HG03097 (cell line): ENCODE results near the gene F7.
"Not testable (repeated sequence)": the region's sequence is repeated elsewhere in the genome, so short reads cannot be mapped to it uniquely, and the experiment has no call there.

Experiments
- ATAC-seq: cut with Tn5 transposase; IDR thresholded peaks from one replicate; pipeline ENCODE4 v1.9.1; 2021; ENCODE audit not compliant: unreplicated experiment, low FRiP score

Gene F7

DNA sequence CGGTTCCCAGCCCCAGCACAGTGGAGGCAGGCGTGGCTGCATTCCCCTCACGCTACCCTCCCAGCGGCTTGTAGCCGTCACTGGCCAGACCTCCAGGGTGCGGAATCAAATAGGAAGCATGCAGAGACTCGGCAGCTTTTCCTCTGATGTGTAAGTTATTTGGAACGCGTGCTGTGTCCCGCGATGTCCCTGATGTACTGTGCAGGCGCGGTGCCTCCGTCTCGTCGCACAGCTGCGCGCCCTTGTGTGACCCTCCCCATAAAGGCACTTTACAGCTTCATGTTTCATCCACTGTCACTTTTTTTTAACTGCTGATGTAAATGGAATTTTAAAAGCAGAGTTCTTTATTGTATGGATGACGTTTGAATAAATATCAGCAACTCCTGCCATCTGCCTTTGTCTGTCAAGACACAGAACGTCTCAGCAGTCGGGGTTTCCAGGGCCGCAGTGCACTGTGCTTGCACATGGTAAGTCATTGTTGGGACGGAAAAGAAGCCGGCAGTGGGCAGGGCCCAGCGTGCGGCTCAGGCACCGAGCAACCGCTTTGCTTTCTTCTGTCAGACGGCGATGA, 7.3 kb upstream of the F7 start:
- ATAC-seq = no peak

- no peak for ATAC-seq
Observed at GRCh38 chr13:113099142-113099541, 6.4 kb upstream of the F7 start.

GRCh38 chr13:113102302-113102701, 3.3 kb upstream of the F7 start:
- not testable (repeated sequence) for ATAC-seq

DNA sequence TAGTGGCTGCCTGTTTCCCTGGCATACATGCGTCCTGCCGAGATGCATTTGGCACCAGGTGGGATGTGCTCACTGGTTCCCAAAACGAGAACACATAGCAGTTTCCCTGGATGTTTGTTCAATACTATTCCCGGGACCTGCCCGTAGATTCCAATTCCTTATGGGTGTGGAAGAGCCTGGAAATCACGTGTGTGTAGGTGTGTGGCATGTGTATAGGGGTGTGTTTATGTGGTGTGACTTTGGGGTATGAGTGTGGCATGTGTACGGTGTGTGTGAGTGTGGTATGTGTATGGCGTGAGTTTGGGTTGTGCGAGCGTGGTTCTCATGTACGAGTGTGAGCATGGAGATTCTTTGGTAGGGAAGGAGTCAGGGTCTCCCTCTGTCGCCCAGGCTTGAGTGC, 2.9 kb upstream of the F7 start:
- ATAC-seq = no peak

DNA sequence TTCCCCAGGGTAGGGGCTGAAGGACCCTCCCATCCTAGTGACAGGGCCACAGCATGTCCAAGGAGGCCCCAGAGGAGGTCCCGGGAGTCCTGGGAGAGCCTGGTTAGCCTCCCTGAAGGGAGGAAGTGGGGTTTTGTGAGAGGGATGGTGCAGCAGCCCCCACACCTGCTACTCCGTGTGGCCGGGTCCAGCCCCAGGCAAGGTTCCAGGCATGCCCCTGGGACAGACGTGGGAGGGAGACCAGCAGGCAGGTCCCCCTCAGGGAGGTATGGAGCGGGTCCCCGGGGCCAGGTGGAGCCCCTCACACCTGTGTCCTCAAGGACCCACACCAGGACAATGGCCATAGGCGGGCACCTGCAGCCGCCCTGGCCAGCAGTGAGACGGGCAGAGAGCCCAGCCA, 1.9 kb upstream of the F7 start:
- no peak for ATAC-seq

GRCh38 chr13:113105921-113106452, 396 bp downstream of the F7 start:
- ATAC-seq = no peak

DNA sequence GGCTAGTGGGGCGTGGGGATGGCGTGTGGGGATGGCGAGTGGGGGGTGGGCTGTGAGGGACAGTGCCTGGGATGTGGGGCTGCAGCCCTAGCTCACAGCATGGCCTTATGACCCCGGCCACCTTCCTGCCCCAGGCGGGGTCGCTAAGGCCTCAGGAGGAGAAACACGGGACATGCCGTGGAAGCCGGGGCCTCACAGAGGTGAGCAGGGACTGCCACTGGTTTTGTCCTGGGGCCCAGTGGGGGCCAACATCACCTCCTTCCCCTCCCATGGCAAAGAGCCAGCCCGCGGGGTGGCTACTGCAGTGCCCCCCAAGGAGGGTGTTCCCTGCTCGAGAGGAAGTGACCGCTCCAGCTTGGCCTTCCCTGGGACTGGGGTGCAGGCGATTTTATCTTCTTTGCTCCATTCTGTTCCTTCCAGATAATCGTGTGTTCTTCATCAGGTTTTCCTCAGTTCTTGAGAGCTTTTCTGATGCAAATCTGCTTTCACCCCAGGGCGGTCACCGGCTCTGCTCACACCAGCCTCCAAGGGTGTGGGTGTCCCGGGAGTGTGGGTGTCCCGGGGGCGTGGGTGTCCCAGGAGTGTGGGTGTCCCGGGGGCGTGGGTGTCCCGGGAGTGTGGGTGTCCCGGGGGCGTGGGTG, 1.2 kb downstream of the F7 start:
- ATAC-seq = no peak

DNA sequence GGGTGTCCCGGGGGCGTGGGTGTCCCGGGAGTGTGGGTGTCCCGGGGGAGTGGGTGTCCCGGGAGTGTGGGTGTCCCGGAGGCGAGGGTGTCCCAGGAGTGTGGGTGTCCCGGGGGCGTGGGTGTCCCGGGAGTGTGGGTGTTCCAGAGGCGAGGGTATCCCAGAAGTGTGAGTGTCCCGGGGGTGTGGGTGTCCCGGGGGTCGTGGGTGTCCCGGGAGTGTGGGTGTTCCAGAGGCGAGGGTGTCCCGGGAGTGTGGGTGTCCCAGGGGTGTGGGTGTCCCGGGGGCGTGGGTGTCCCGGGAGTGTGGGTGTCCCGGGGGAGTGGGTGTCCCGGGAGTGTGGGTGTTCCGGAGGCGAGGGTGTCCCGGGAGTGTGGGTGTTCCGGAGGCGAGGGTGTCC, 2.9 kb downstream of the F7 start:
- ATAC-seq = not testable (repeated sequence)

- ATAC-seq = no peak
Observed at GRCh38 chr13:113109151-113110047, 3.8 kb downstream of the F7 start.

DNA sequence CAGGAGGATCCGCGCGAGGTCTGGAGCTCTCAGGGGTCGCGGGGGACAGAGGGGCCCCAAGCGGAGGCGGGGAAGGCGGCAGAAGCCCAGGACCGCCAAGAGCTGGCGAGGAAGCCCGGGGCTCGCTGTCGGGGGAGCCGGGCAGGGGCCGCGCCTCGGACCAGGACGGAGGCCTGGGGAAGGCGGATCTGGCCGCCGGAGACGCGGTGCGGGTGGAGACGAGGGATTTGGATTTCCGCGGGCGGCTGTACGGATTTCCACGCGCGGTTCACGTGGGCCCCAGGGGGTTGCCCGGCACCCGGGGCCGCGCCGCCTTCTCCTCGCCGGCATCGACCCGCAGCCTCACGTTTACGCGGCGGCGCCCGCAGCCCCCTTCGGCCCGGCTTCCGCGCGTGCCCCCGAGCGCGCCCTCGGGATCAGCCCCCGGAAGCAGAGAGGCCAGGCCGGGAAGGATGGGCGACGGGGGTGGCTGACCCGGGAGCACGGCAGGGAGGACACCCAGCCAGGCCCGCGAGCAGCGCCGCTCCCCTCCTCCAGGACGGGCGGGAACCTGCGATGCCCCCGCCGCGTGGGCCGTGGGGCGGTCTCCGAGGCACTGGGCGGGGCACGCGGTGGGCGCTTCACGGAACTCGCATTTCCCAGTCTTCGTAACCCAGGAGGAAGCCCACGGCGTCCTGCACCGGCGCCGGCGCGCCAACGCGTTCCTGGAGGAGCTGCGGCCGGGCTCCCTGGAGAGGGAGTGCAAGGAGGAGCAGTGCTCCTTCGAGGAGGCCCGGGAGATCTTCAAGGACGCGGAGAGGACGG, 4.7 kb downstream of the F7 start:
- no peak for ATAC-seq

DNA sequence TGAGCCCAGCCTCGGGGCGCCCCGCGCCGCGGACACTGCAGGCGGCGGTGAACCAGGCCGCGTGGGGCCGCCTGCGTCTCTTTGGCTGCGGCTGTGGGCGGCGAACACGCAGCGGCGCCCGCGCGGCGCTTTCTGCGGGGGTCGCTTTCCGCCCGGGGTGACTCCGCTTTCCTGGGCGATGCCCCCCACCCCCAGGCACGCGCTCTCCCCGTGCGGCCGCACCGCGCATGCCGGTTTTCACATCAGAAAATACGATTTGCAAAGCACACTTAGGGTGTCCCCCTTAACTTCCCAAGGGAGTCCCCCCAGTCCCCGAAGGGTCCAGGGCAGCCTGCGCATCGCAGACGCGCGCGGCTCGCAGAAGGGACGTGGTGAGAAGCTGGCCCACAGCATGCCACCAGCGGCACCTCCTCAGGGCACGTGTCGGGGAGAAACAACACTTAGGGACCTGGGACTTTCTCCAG, 5.3 kb downstream of the F7 start:
- no peak for ATAC-seq

DNA sequence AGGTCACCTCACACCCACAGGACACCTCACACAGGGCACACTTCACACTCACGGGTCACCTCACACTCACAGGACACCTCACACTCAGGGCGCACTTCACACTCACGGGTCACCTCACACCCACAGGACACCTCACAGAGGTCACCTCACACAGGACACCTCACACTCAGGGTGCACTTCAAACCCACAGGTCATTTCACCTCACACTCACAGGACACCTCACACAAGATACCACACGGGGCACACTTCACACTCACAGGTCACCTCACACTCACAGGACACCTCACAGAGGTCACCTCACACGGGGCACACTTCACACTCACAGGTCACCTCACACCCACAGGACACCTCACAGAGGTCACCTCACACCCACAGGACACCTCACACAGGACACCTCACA, 6.2 kb downstream of the F7 start:
- ATAC-seq = not testable (repeated sequence)

GRCh38 chr13:113112475-113112874, 6.9 kb downstream of the F7 start:
- ATAC-seq = not testable (repeated sequence)

- ATAC-seq = no peak
Observed at GRCh38 chr13:113112893-113113845, 7.6 kb downstream of the F7 start.

GRCh38 chr13:113113846-113114271, 8.3 kb downstream of the F7 start:
- ATAC-seq = no peak

GRCh38 chr13:113114511-113115362, 9.1 kb downstream of the F7 start:
- no peak for ATAC-seq

DNA sequence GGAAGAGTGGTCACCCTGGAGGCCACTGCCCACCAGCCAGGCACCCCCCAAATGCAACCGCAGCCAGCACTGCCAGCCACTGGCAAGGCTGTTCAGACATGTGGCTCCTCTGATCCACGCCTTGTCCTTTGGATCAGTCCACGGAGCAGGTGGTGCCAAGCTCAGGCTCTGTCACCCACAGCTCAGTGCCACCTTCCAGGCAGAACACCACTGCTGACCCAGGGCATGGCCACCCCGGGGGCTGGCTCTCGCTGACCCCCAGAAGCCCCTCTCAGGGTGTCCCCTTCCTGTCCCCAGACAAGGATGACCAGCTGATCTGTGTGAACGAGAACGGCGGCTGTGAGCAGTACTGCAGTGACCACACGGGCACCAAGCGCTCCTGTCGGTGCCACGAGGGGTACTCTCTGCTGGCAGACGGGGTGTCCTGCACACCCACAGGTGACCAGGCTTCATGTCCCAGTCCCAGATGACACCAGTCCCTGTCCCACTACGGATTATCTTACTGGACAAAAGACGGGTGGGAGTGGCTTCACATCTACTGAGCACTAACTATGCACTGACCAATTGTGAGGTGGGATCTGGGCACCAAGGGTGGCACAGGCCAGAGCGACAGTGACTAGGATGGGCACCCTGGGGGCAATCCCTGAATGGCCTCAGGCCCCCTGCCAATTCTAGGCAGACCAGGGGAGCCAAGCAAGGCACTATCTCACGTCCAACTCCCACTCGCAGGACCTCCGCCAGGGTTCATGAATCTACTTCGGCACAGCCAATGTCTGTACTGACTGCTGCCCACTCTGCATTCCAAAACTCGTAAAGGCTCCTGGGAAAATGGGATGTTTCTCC, 10.0 kb downstream of the F7 start:
- ATAC-seq = no peak
